ENCODE results near the gene DGKH.

Gene DGKH

GRCh38 chr13:42049454-42049813 is 986 bp downstream of the DGKH start:
- peak overlapping the region; percentile 51 for H3K4me3 ChIP-seq (ENCODE audit: low read length)
- DNase-seq (ENCODE audit: low read depth), result no peak
- no peak for TF ChIP-seq CTCF (conservative IDR thresholded peaks at IDR 0.05; ENCODE audit: low read depth, low read length)

GRCh38 chr13:42054798-42055499 is 6.5 kb downstream of the DGKH start:
- H3K4me3 ChIP-seq (ENCODE audit: low read length), result no peak overlapping the region
- DNase-seq (ENCODE audit: low read depth), result no peak
- no peak for TF ChIP-seq CTCF (conservative IDR thresholded peaks at IDR 0.05; ENCODE audit: low read depth, low read length)

GRCh38 chr13:42055500-42056085 is 7.1 kb downstream of the DGKH start:
- no peak overlapping the region for H3K4me3 ChIP-seq (ENCODE audit: low read length)
- DNase-seq (ENCODE audit: low read depth), result no peak
- TF ChIP-seq CTCF (conservative IDR thresholded peaks at IDR 0.05; ENCODE audit: low read depth, low read length), result no peak

- no peak overlapping the region for H3K4me3 ChIP-seq (ENCODE audit: low read length)
- no peak for DNase-seq (ENCODE audit: low read depth)
- TF ChIP-seq CTCF (conservative IDR thresholded peaks at IDR 0.05; ENCODE audit: low read depth, low read length), result no peak
These were observed 7.7 kb downstream of the DGKH start for GRCh38 chr13:42056146-42056545.

- no peak overlapping the region for H3K4me3 ChIP-seq (ENCODE audit: low read length)
- no peak for TF ChIP-seq CTCF (conservative IDR thresholded peaks at IDR 0.05; ENCODE audit: low read depth, low read length)
- DNase-seq (ENCODE audit: low read depth), result no peak
These were observed 8.1 kb downstream of the DGKH start for GRCh38 chr13:42056583-42056982.

- no peak for DNase-seq (ENCODE audit: low read depth)
- H3K4me3 ChIP-seq (ENCODE audit: low read length), result no peak overlapping the region
- TF ChIP-seq CTCF (conservative IDR thresholded peaks at IDR 0.05; ENCODE audit: low read depth, low read length), result no peak
These were observed 9.6 kb downstream of the DGKH start for GRCh38 chr13:42057918-42058530.

- no peak overlapping the region for H3K4me3 ChIP-seq (ENCODE audit: low read length)
- no peak for DNase-seq (ENCODE audit: low read depth)
- TF ChIP-seq CTCF (conservative IDR thresholded peaks at IDR 0.05; ENCODE audit: low read depth, low read length), result no peak
These were observed 13.5 kb downstream of the DGKH start for GRCh38 chr13:42061943-42062342.
